HG03442 (cell line): ENCODE measurements around the gene EMP1.
A peak's percentile ranks its signal among the peaks of the same experiment; 100 is the strongest.
"Not testable (repeated sequence)": the region's sequence is repeated elsewhere in the genome, so short reads cannot be mapped to it uniquely, and the experiment has no call there.

Experiments
- ATAC-seq: cut with Tn5 transposase; IDR thresholded peaks from one replicate; pipeline ENCODE4 v1.9.1; 2021; ENCODE audit warnings: mild to moderate bottlenecking, moderate library complexity; ENCODE audit not compliant: unreplicated experiment

The EMP1 gene

GRCh38 chr12:13253966-13254760 lies 57.6 kb downstream of the EMP1 start:
- no peak for ATAC-seq

- ATAC-seq = peak; percentile 95
Measured at GRCh38 chr12:13255792-13256691, 59.5 kb downstream of the EMP1 start.

GRCh38 chr12:13256692-13257045 lies 60.1 kb downstream of the EMP1 start:
- no peak for ATAC-seq

- ATAC-seq = no peak
Measured at GRCh38 chr12:13257356-13257875, 60.9 kb downstream of the EMP1 start.

- no peak for ATAC-seq
Measured at GRCh38 chr12:13258197-13258596, 61.7 kb downstream of the EMP1 start.

- ATAC-seq = no peak
Measured at GRCh38 chr12:13258717-13259119, 62.2 kb downstream of the EMP1 start.

GRCh38 chr12:13259625-13260024 lies 63.1 kb downstream of the EMP1 start:
- ATAC-seq = not testable (repeated sequence)

- not testable (repeated sequence) for ATAC-seq
Measured at GRCh38 chr12:13267826-13268225, 71.3 kb downstream of the EMP1 start.

- ATAC-seq = no peak
Measured at GRCh38 chr12:13268581-13268980, 72.1 kb downstream of the EMP1 start.
